Tibial nerve (tissue), 4 donors: ENCODE data around the gene GNG2. TPM values are rescaled to one million over a fixed set of nuclear protein-coding genes. Genes with fewer than 3 reads are reported as not detected.
A peak's percentile ranks its signal among the peaks of the same experiment; 100 is the strongest.
"Not testable (repeated sequence)": the region's sequence is repeated elsewhere in the genome, so short reads cannot be mapped to it uniquely, and the experiment has no call there.

Source experiments
- DNase-seq, 2 donors: peaks; one replicate each; pipeline ENCODE4 v3.0.0-alpha.2; 2019; ENCODE audit warnings: low spot score in 2 of 2
- H3K27ac ChIP-seq, 4 donors: fragments of 200-600 bp; sonication (generic) in 3 of 4; one replicate each; pipeline ENCODE4 v1.5.1; 2017 to 2019; ENCODE audit warnings: mild to moderate bottlenecking in 1 of 4
- H3K27me3 ChIP-seq, 2 donors: fragments of 200-600 bp; sonication (generic) in 1 of 2; one replicate each; pipeline versions ENCODE4 v1.5.1 to v1.6.0; 2017 to 2019
- H3K36me3 ChIP-seq, 3 donors: fragments of 200-600 bp; sonication (generic); one replicate each; pipeline ENCODE4 v1.5.1; 2018 to 2019
- H3K4me1 ChIP-seq, 4 donors: fragments of 200-600 bp; sonication (generic) in 3 of 4; one replicate each; pipeline ENCODE4 v1.5.1; 2017 to 2019
- H3K4me3 ChIP-seq, 4 donors: fragments of 200-600 bp; sonication (generic) in 3 of 4; one replicate each; pipeline ENCODE4 v1.5.1; 2017 to 2019; ENCODE audit warnings: mild to moderate bottlenecking in 1 of 4, moderate library complexity in 1 of 4
- H3K9me3 ChIP-seq, 4 donors: fragments of 200-600 bp; sonication (generic) in 3 of 4; one replicate each; pipeline ENCODE4 v1.5.1; 2017 to 2019
- EP300 ChIP-seq, 2 donors: sonication (generic); formaldehyde crosslinking; IDR thresholded peaks; one replicate each; pipeline ENCODE4 v1.6.1; 2017; ENCODE audit warnings: antibody characterized with exemption in 2 of 2, mild to moderate bottlenecking in 1 of 2
- POLR2A ChIP-seq, 2 donors: fragments of 450-650 bp; IDR thresholded peaks; one replicate each; pipeline ENCODE4 v1.6.1; 2017; ENCODE audit warnings: antibody characterized with exemption in 2 of 2, mild to moderate bottlenecking in 2 of 2, moderate library complexity in 2 of 2
- WGBS, 2 donors: methylation state at CpG; one replicate each; pipeline ENCODE4 v1.1.5; 2018; 5-methylcytosine and 5-hydroxymethylcytosine counted together
- total RNA-seq, 4 donors: library from RNA; depleted of rRNA; stranded (reverse); fragments of >200 nt; gene quantifications; one replicate each; pipeline ENCODE4 v1.1.0, GENCODE V29; 2016
- TF ChIP-seq, protein P1 (sequence below), 5 experiments: fragments of 200-600 bp in 3 of 5; fragments of 450-650 bp in 2 of 5; sonication (generic) in 3 of 5; IDR thresholded peaks; one replicate each; pipeline ENCODE4 v1.5.1; 2016 to 2019; ENCODE audit warnings: antibody characterized with exemption in 5 of 5, mild to moderate bottlenecking in 3 of 5, moderate library complexity in 2 of 5

Gene GNG2
- total RNA-seq, 4 donors from 2014 or later = 54.3 to 121 (median 73.3) TPM

DNA sequence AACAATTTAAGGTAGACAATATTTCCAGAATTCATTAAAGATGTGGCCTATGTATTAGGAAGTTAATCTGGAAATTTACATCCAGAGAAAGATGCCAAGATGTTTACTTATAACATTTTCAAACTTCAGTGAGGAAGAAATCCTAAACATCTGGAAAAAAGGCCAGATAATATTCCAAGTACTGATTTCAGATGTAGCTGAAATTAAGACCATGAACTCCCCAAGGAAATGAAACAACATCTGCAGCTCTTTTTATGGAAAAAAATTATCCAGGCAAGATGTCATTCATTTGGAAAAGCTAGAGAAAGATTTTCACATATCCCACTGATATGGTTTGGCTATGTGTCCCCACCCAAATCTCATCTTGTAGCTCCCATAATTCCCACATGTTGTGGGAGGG is 35.0 kb downstream of the GNG2 start:
- DNase-seq = no peak
- Histone ChIP-seq H3K9me3 (no peaks in the 10 kb centered on the region), H3K36me3 (no peaks in the 10 kb centered on the region), H3K4me3 (no peak overlapping the region), H3K27ac (peak overlapping the region in 1 of 4 donors; percentile 8), H3K27me3 (no peaks in the 10 kb centered on the region), H3K4me1 (peaks cover 0 to 24% (median under 1%) of the 10 kb centered on the region in 4 donors)
- TF ChIP-seq, protein P1, sequence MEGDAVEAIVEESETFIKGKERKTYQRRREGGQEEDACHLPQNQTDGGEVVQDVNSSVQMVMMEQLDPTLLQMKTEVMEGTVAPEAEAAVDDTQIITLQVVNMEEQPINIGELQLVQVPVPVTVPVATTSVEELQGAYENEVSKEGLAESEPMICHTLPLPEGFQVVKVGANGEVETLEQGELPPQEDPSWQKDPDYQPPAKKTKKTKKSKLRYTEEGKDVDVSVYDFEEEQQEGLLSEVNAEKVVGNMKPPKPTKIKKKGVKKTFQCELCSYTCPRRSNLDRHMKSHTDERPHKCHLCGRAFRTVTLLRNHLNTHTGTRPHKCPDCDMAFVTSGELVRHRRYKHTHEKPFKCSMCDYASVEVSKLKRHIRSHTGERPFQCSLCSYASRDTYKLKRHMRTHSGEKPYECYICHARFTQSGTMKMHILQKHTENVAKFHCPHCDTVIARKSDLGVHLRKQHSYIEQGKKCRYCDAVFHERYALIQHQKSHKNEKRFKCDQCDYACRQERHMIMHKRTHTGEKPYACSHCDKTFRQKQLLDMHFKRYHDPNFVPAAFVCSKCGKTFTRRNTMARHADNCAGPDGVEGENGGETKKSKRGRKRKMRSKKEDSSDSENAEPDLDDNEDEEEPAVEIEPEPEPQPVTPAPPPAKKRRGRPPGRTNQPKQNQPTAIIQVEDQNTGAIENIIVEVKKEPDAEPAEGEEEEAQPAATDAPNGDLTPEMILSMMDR (IDR thresholded peaks at IDR 0.05) = no peak
- no peak for TF ChIP-seq EP300 (IDR thresholded peaks at IDR 0.05)
- TF ChIP-seq POLR2A (IDR thresholded peaks at IDR 0.05) = no peak

DNA sequence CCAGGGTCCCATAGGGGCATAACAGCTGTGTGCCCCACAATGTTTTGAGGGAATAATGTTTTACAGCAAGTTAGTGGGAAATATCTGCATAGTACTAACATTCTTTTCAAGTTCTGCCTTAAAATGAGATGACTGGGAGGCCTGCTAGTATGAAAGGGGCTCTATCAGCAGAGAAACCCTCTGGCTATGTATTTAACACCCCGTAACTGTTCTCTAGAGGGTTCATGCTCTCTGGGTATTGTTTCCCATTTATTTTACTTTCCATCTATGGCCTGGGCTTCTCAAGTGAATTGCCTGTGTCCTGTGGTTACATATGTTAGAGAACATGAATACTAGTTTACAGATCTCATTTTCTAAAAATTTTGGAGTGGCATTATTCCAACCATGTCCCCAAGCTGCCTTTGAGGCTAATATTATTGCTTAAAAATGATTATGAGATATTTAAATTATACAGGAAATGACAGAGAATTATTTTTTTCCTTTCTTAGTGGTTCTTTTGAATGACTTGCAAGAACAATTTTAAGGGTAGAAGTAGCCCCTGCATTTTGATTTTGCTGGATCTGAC is 37.5 kb downstream of the GNG2 start:
- TF ChIP-seq EP300 (IDR thresholded peaks at IDR 0.05) (no peak), POLR2A (IDR thresholded peaks at IDR 0.05) (no peak)
- TF ChIP-seq, protein P1 (IDR thresholded peaks at IDR 0.05) = no peak
- 35 to 48% methylated on average over 1 of the region's 1 CpG for WGBS, 2 donors
- H3K4me3 ChIP-seq = no peak overlapping the region

DNA sequence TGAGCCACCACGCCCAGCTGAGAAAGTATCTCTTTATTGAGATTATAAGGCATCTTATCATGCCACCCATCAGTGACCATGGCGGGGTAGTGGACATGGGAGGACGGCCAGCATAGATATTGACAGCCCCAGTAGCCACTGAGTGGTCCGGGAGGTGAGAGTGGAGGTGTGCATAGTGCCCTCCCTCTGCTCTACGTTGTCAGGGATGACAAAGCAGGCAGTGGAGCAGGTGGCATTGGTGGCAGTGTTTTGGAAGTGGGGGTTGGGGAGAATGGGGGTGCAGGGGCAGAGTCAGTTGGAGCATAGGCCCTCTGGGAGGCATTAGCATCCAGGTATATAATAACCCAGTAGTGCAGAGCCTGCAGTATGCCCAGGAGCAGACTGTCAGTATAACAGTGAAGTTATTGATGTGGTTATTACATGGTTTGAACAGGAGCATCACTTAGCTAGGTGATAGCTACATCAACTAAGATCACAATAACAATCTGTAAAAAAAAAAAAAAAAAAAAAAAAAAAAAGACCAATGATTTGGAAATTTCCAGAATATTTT is 41.1 kb downstream of the GNG2 start:
- WGBS, 2 donors = 95% methylated on average over 5 of the region's 5 CpGs
- Histone ChIP-seq H3K27me3 (no peaks in the 10 kb centered on the region), H3K4me1 (peaks cover 0 to 20% (median 0%) of the 10 kb centered on the region in 4 donors)

More for the DNA sequence above, 37.5 kb downstream of the GNG2 start:
- peak overlapping the region in 3 of 4 donors; percentile 2 to 66 (median 43) for H3K27ac ChIP-seq
- H3K9me3 ChIP-seq = no peaks in the 10 kb centered on the region
- DNase-seq = no peak
- no peaks in the 10 kb centered on the region for H3K27me3 ChIP-seq
- no peaks in the 10 kb centered on the region for H3K36me3 ChIP-seq
- H3K4me1 ChIP-seq = peaks cover 0 to 24% (median 0%) of the 10 kb centered on the region in 4 donors

DNA sequence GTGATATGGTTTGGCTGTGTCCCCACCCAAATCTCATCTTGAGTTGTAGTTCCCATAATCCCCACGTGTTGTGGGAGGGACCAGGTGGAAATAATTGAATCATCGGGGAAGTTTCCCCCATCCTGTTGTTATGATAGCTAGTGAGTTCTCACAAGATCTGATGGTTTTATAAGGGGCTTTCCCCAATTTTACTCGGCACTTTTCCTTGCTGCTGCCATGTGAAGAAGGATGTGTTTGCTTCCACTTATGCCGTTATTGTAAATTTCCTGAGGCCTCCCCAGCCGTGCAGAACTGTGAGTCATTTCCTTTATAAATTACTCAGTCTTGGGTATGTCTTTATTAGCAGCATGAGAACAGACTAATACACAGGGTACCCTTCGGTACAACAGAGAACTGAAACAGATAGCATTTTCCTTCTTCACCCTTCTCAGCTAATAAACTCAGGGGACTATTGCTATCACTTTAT is 45.3 kb downstream of the GNG2 start:
- not testable (repeated sequence) for H3K36me3 ChIP-seq, H3K9me3 ChIP-seq, H3K4me3 ChIP-seq, H3K27me3 ChIP-seq, DNase-seq
- H3K27ac ChIP-seq = peak overlapping the region in 2 of 4 donors; percentile 51 to 54
- 23 to 32% methylated on average over 6 of the region's 6 CpGs for WGBS, 2 donors
- H3K4me1 ChIP-seq = peaks cover 0 to 19% (median 0%) of the 10 kb centered on the region in 4 donors

More for the DNA sequence above, 41.1 kb downstream of the GNG2 start:
- Histone ChIP-seq H3K36me3 (peaks cover 0 to 9% (median 0%) of the 10 kb centered on the region in 3 donors), H3K27ac (no peak overlapping the region), H3K4me3 (no peak overlapping the region), H3K9me3 (peaks cover 0 to 9% (median 0%) of the 10 kb centered on the region in 4 donors)
- TF ChIP-seq EP300 (IDR thresholded peaks at IDR 0.05) (no peak), POLR2A (IDR thresholded peaks at IDR 0.05) (no peak)
- TF ChIP-seq, protein P1 (IDR thresholded peaks at IDR 0.05) = no peak
- DNase-seq = no peak

DNA sequence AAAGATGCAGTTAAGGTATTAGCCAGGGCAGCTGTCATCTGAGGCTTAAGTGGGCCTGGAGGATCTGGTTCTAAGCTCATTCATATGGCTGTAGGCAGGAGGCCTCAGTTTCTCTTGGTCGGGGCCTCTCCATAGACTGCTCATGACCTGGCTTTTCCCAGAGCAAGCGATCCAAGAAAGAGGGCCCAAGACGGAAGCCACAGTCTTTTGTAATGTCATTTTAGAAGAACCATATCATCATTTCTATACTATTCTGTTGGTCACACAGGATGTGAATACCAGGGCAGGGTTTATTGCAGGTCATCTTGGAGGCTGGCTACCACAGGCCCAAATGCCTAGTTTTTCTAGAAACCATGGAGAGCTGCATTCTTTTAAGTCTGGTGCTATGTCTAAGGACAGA is 47.7 kb downstream of the GNG2 start:
- Histone ChIP-seq H3K4me3 (no peak overlapping the region), H3K4me1 (peaks cover 0 to 29% (median under 1%) of the 10 kb centered on the region in 4 donors), H3K27ac (no peak overlapping the region), H3K36me3 (peaks cover 0 to 9% (median 0%) of the 10 kb centered on the region in 3 donors), H3K27me3 (no peaks in the 10 kb centered on the region), H3K9me3 (peaks cover 0 to 9% (median 0%) of the 10 kb centered on the region in 4 donors)
- DNase-seq = no peak
- WGBS, 2 donors = 72 to 93% methylated on average over 3 of the region's 3 CpGs
- no peak for TF ChIP-seq EP300 (IDR thresholded peaks at IDR 0.05)
- TF ChIP-seq, protein P1 (IDR thresholded peaks at IDR 0.05) = no peak
- no peak for TF ChIP-seq POLR2A (IDR thresholded peaks at IDR 0.05)
